Liver (tissue), 9 donors: ENCODE data around the gene PCDHGB6. TPM values are rescaled to one million over a fixed set of nuclear protein-coding genes. Genes with fewer than 3 reads are reported as not detected.
"Not testable (repeated sequence)": the region's sequence is repeated elsewhere in the genome, so short reads cannot be mapped to it uniquely, and the experiment has no call there.

Experiments
- DNase-seq: peaks from one replicate; pipeline ENCODE4 v3.0.0-alpha.2; 2017; ENCODE audit warnings: low spot score
- H3K27ac ChIP-seq, 2 donors: one replicate each; pipeline ENCODE4 v1.7.0; 2013; ENCODE audit warnings: inconsistent platforms in 2 of 2, low read length in 2 of 2, control low read depth in 1 of 2, low read depth in 1 of 2, mild to moderate bottlenecking in 1 of 2
- H3K27me3 ChIP-seq, 4 donors: one replicate each; pipeline versions ENCODE4 v1.6.1 to v1.7.0; 2013; ENCODE audit warnings: low read length in 3 of 4, inconsistent platforms in 1 of 4, mild to moderate bottlenecking in 1 of 4, moderate library complexity in 1 of 4; ENCODE audit not compliant: control insufficient read depth in 4 of 4, insufficient read depth in 4 of 4
- H3K36me3 ChIP-seq, 4 donors: one replicate each; pipeline versions ENCODE4 v1.6.1 to v1.7.0; 2013; ENCODE audit warnings: low read length in 3 of 4, mild to moderate bottlenecking in 3 of 4, low read depth in 1 of 4, moderate library complexity in 1 of 4; ENCODE audit not compliant: control insufficient read depth in 4 of 4, insufficient read depth in 3 of 4
- H3K4me1 ChIP-seq, 4 donors: one replicate each; pipeline versions ENCODE4 v1.6.1 to v1.7.0; 2013; ENCODE audit warnings: low read length in 3 of 4, mild to moderate bottlenecking in 3 of 4, moderate library complexity in 1 of 4; ENCODE audit not compliant: control insufficient read depth in 4 of 4, insufficient read depth in 4 of 4
- H3K4me3 ChIP-seq, 3 donors: one replicate each; pipeline versions ENCODE4 v1.6.1 to v1.7.0; 2013; ENCODE audit warnings: low read length in 3 of 3, control low read depth in 1 of 3, low read depth in 1 of 3, mild to moderate bottlenecking in 1 of 3
- H3K9ac ChIP-seq, 2 donors: one replicate each; pipeline ENCODE4 v1.7.0; 2013; ENCODE audit warnings: low read length in 2 of 2, mild to moderate bottlenecking in 2 of 2, moderate library complexity in 2 of 2, control low read depth in 1 of 2, low read depth in 1 of 2
- H3K9me3 ChIP-seq, 4 donors: one replicate each; pipeline versions ENCODE4 v1.6.1 to v1.7.0; 2013; ENCODE audit warnings: low read length in 3 of 4; ENCODE audit not compliant: control insufficient read depth in 4 of 4
- ATF3 ChIP-seq: IDR thresholded peaks from 2 replicates; pipeline ENCODE4 v1.6.1; 2016; ENCODE audit warnings: antibody characterized with exemption
- EGR1 ChIP-seq, 2 donors: IDR thresholded peaks; 2 replicates each; pipeline ENCODE4 v1.6.1; 2016 to 2018; ENCODE audit warnings: antibody characterized with exemption in 2 of 2, low read depth in 2 of 2
- FOXA1 ChIP-seq: IDR thresholded peaks from 2 replicates; pipeline ENCODE4 v1.6.1; 2016; ENCODE audit warnings: antibody characterized with exemption
- FOXA2 ChIP-seq: IDR thresholded peaks from 2 replicates; pipeline ENCODE4 v1.6.1; 2016; ENCODE audit warnings: antibody characterized with exemption
- GABPA ChIP-seq, 2 donors: IDR thresholded peaks in 1 of 2; conservative IDR thresholded peaks in 1 of 2; 2 replicates each; pipeline ENCODE4 v1.6.1; 2016; ENCODE audit warnings: antibody characterized with exemption in 2 of 2, mild to moderate bottlenecking in 1 of 2, moderate library complexity in 1 of 2
- HNF4A ChIP-seq, 2 donors: conservative IDR thresholded peaks; 2 replicates each; pipeline ENCODE4 v1.6.1; 2016; ENCODE audit warnings: antibody characterized with exemption in 2 of 2, mild to moderate bottlenecking in 2 of 2
- HNF4G ChIP-seq: IDR thresholded peaks from 2 replicates; pipeline ENCODE4 v1.6.1; 2016; ENCODE audit warnings: antibody characterized with exemption
- MAX ChIP-seq: IDR thresholded peaks from 2 replicates; pipeline ENCODE4 v1.6.1; 2016; ENCODE audit warnings: antibody characterized with exemption
- NR2F2 ChIP-seq: IDR thresholded peaks from 2 replicates; pipeline ENCODE4 v1.6.1; 2016; ENCODE audit warnings: antibody characterized with exemption
- RAD21 ChIP-seq, 2 donors: IDR thresholded peaks; 2 replicates each; pipeline ENCODE4 v1.6.1; 2016; ENCODE audit warnings: antibody characterized with exemption in 2 of 2, mild to moderate bottlenecking in 2 of 2
- RXRA ChIP-seq, 2 donors: IDR thresholded peaks; 2 replicates each; pipeline ENCODE4 v1.6.1; 2017 to 2018; ENCODE audit warnings: antibody characterized with exemption in 2 of 2, mild to moderate bottlenecking in 1 of 2
- SP1 ChIP-seq: IDR thresholded peaks from 2 replicates; pipeline ENCODE4 v1.6.1; 2018; ENCODE audit warnings: antibody characterized with exemption, mild to moderate bottlenecking
- TAF1 ChIP-seq: conservative IDR thresholded peaks from 2 replicates; pipeline ENCODE4 v1.6.1; 2016; ENCODE audit warnings: antibody characterized with exemption, mild to moderate bottlenecking
- YY1 ChIP-seq: IDR thresholded peaks from 2 replicates; pipeline ENCODE4 v1.6.1; 2016; ENCODE audit warnings: antibody characterized with exemption, mild to moderate bottlenecking
- ZBTB33 ChIP-seq: IDR thresholded peaks from 2 replicates; pipeline ENCODE4 v1.6.1; 2016; ENCODE audit warnings: antibody characterized with exemption
- WGBS: extraction: QIAGEN DNeasy Blood & Tissue Kit; methylation state at CpG from one replicate; pipeline ENCODE4 v1.1.7; 2013; 5-methylcytosine and 5-hydroxymethylcytosine counted together
- polyA plus RNA-seq, 2 donors: library from polyadenylated mRNA; stranded (reverse) in 1 of 2; unstranded in 1 of 2; fragments of 200-250 nt in 1 of 2; fragments of >200 nt in 1 of 2; fragmentation: Nextera tagmentation in 1 of 2; extraction: Ambion mirVana in 1 of 2; gene quantifications; one replicate each; pipeline versions ENCODE4 v1.2.1 to v1.2.3, GENCODE V29; 2013 to 2015
- total RNA-seq, 2 donors: library from RNA; depleted of rRNA; stranded (reverse); fragments of >200 nt; gene quantifications; one replicate each; pipeline ENCODE4 v1.2.3, GENCODE V29; 2014
- donor health status: healthy.
- donor health status: healthy.
- donor health status: healthy.
- donor health status: healthy.
- donor health status: healthy.

Gene PCDHGB6
- total and polyA plus RNA-seq, 4 donors, result 0.53 to 2.8 (median 1.6) TPM

- TF ChIP-seq EGR1 (IDR thresholded peaks at IDR 0.05; ENCODE audit: low read depth in 2 of 2) (no peak), FOXA1 (no peak), FOXA2 (no peak)
Observed at GRCh38 chr5:141431286-141431685, 23.5 kb downstream of the PCDHGB6 start (continued).

- H3K27me3 ChIP-seq, DNase-seq, H3K27ac ChIP-seq, H3K36me3 ChIP-seq, H3K9ac ChIP-seq: not testable (repeated sequence)
- Histone ChIP-seq H3K9me3 (peaks cover 30 to 68% (median 37%) of the 10 kb centered on the region in 4 donors), H3K4me1 (peaks cover 0 to 11% (median 2%) of the 10 kb centered on the region in 4 donors), H3K4me3 (peak overlapping the region in 2 of 3 donors; percentile 62 to 72)
- WGBS, result 38% methylated on average over 38 of the region's 38 CpGs
Observed at GRCh38 chr5:141432308-141432707, 24.5 kb downstream of the PCDHGB6 start.

- Histone ChIP-seq H3K9me3 (peaks cover 26 to 64% (median 33%) of the 10 kb centered on the region in 4 donors), H3K4me1 (peaks cover 0 to 11% (median 2%) of the 10 kb centered on the region in 4 donors), H3K4me3 (peak overlapping the region in 1 of 3 donors; percentile 26)
- 27% methylated on average over 29 of the region's 29 CpGs for WGBS
- H3K36me3 ChIP-seq, H3K27ac ChIP-seq, DNase-seq, H3K27me3 ChIP-seq, H3K9ac ChIP-seq: not testable (repeated sequence)
Observed at GRCh38 chr5:141432726-141433125, 24.9 kb downstream of the PCDHGB6 start.

GRCh38 chr5:141434006-141434405 lies 26.2 kb downstream of the PCDHGB6 start:
- WGBS, result 59% methylated on average over 2 of the region's 2 CpGs
- Histone ChIP-seq H3K4me1 (peaks cover 0 to 11% (median 2%) of the 10 kb centered on the region in 4 donors), H3K9me3 (peaks cover 18 to 54% (median 26%) of the 10 kb centered on the region in 4 donors), H3K4me3 (no peak overlapping the region), H3K36me3 (no peaks in the 10 kb centered on the region), H3K27me3 (no peaks in the 10 kb centered on the region), H3K9ac (no peak overlapping the region), H3K27ac (no peak overlapping the region)
- TF ChIP-seq FOXA1 (no peak), RXRA (IDR thresholded peaks at IDR 0.05) (no peak), HNF4A (conservative IDR thresholded peaks at IDR 0.05) (no peak), TAF1 (no peak), RAD21 (IDR thresholded peaks at IDR 0.05) (no peak), ZBTB33 (no peak), ATF3 (no peak), FOXA2 (no peak), YY1 (no peak), GABPA (IDR thresholded peaks at IDR 0.05 in 1 of 2, conservative IDR thresholded peaks at IDR 0.05 in 1 of 2) (no peak), EGR1 (IDR thresholded peaks at IDR 0.05; ENCODE audit: low read depth in 2 of 2) (no peak), MAX (no peak), SP1 (no peak), NR2F2 (no peak), HNF4G (no peak)
- DNase-seq, result no peak
